SKM-1 (cell line): ENCODE results near the gene KYNU.
"Not testable (repeated sequence)": the region's sequence is repeated elsewhere in the genome, so short reads cannot be mapped to it uniquely, and the experiment has no call there.

Experiments
- DNase-seq: peaks from one replicate; lab custom pipeline; 2025; ENCODE audit not compliant: unreplicated experiment; lab: John Stamatoyannopoulos, UW

Gene KYNU

GRCh38 chr2:143081616-143082015, 204.2 kb downstream of the KYNU start:
- DNase-seq: no peak

- DNase-seq: peak; percentile 19
Observed at GRCh38 chr2:143083636-143084035, 206.2 kb downstream of the KYNU start.

- DNase-seq: no peak
Observed at GRCh38 chr2:143084462-143084861, 207.0 kb downstream of the KYNU start.

- no peak for DNase-seq
Observed at GRCh38 chr2:143085125-143085784, 207.8 kb downstream of the KYNU start.

- no peak for DNase-seq
Observed at GRCh38 chr2:143087033-143087432, 209.6 kb downstream of the KYNU start.

- DNase-seq: no peak
Observed at GRCh38 chr2:143088388-143088787, 210.9 kb downstream of the KYNU start.

GRCh38 chr2:143089520-143089919, 212.1 kb downstream of the KYNU start:
- not testable (repeated sequence) for DNase-seq
